Measurements from ENCODE around the gene OR1A1. TPM values are rescaled to one million over a fixed set of nuclear protein-coding genes. Genes with fewer than 3 reads are reported as not detected.
"Not testable (repeated sequence)": the region's sequence is repeated elsewhere in the genome, so short reads cannot be mapped to it uniquely, and the experiment has no call there.

Gene OR1A1
- not detected for total RNA-seq
- long read RNA-seq, donor 1: 0 reads
- long read RNA-seq, donor 2: 0 reads

- intact Hi-C loops (cut with DNase I): no loop called here
- DNase-seq (ENCODE audit: low spot score): no peak
Measured at GRCh38 chr17:3207367-3207766, at the start of gene OR1A1. Gene OR1A1, plus strand, starts transcription at chr17:3207667. Its CDS starts 7,954 bp downstream, at chr17:3215621.

- intact Hi-C loops (cut with DNase I): no loop called here
Measured at GRCh38 chr17:3167574-3167973, 39.9 kb upstream of the OR1A1 start.

GRCh38 chr17:3189961-3190360 lies 17.5 kb upstream of the OR1A1 start:
- intact Hi-C loops (cut with DNase I): no loop called here
- no peak for DNase-seq (ENCODE audit: low spot score)

More at GRCh38 chr17:3167574-3167973, 39.9 kb upstream of the OR1A1 start:
- no peak for DNase-seq (ENCODE audit: low spot score)

GRCh38 chr17:3197219-3197618 lies 10.2 kb upstream of the OR1A1 start, which contains the start of gene OR1A2:
Gene OR1A2, plus strand, starts transcription at chr17:3197519. Its CDS starts 0 bp downstream, at chr17:3197519.
- intact Hi-C loops (cut with DNase I): no loop called here
- no peak for DNase-seq (ENCODE audit: low spot score)

GRCh38 chr17:3208484-3208883 lies 1.0 kb downstream of the OR1A1 start:
- no peak for DNase-seq (ENCODE audit: low spot score)
- intact Hi-C loops (cut with DNase I): no loop called here

- DNase-seq (ENCODE audit: low spot score): no peak
- intact Hi-C loops (cut with DNase I): no loop called here
Measured at GRCh38 chr17:3213001-3213400, 5.5 kb downstream of the OR1A1 start.

GRCh38 chr17:3213587-3213986 lies 6.1 kb downstream of the OR1A1 start:
- no peak for DNase-seq (ENCODE audit: low spot score)
- intact Hi-C loops (cut with DNase I): no loop called here

GRCh38 chr17:3219978-3220377 lies 12.5 kb downstream of the OR1A1 start:
- DNase-seq (ENCODE audit: low spot score); intact Hi-C loops (cut with DNase I): not testable (repeated sequence)

GRCh38 chr17:3221850-3222249 lies 14.4 kb downstream of the OR1A1 start:
- no peak for DNase-seq (ENCODE audit: low spot score)
- intact Hi-C loops (cut with DNase I): no loop called here

GRCh38 chr17:3222505-3222904 lies 15.0 kb downstream of the OR1A1 start:
- DNase-seq (ENCODE audit: low spot score): no peak
- intact Hi-C loops (cut with DNase I): no loop called here

GRCh38 chr17:3224721-3225352 lies 17.4 kb downstream of the OR1A1 start:
- DNase-seq (ENCODE audit: low spot score); intact Hi-C loops (cut with DNase I): not testable (repeated sequence)

GRCh38 chr17:3232300-3232699 lies 24.8 kb downstream of the OR1A1 start:
- peak; percentile 54 for DNase-seq (ENCODE audit: low spot score)
- intact Hi-C loops (cut with DNase I): not testable (repeated sequence)

GRCh38 chr17:3238685-3239084 lies 31.2 kb downstream of the OR1A1 start:
- DNase-seq (ENCODE audit: low spot score); intact Hi-C loops (cut with DNase I): not testable (repeated sequence)

- DNase-seq (ENCODE audit: low spot score); intact Hi-C loops (cut with DNase I): not testable (repeated sequence)
Measured at GRCh38 chr17:3241044-3241443, 33.6 kb downstream of the OR1A1 start.

- DNase-seq (ENCODE audit: low spot score); intact Hi-C loops (cut with DNase I): not testable (repeated sequence)
Measured at GRCh38 chr17:3244841-3245240, 37.4 kb downstream of the OR1A1 start.

- intact Hi-C loops (cut with DNase I); DNase-seq (ENCODE audit: low spot score): not testable (repeated sequence)
Measured at GRCh38 chr17:3249013-3249412, 41.5 kb downstream of the OR1A1 start.

- intact Hi-C loops (cut with DNase I): no loop called here
- no peak for DNase-seq (ENCODE audit: low spot score)
Measured at GRCh38 chr17:3256575-3256974, 49.1 kb downstream of the OR1A1 start.

GRCh38 chr17:3260163-3260562 lies 52.7 kb downstream of the OR1A1 start:
- intact Hi-C loops (cut with DNase I): no loop called here
- DNase-seq (ENCODE audit: low spot score): no peak

GRCh38 chr17:3260600-3260999 lies 53.1 kb downstream of the OR1A1 start:
- intact Hi-C loops (cut with DNase I): no loop called here
- DNase-seq (ENCODE audit: low spot score): no peak

Measured in posterior vena cava (tissue), 2 donors.